Midbrain (tissue), 1 donor: ENCODE results near the gene GAB2.
"Not testable (repeated sequence)": the region's sequence is repeated elsewhere in the genome, so short reads cannot be mapped to it uniquely, and the experiment has no call there.

Experiments used
- DNase-seq: peaks from one replicate; lab custom pipeline; 2025; lab: John Stamatoyannopoulos, UW

Gene GAB2

GRCh38 chr11:78417175-78417887, at the start of gene GAB2:
Gene GAB2 (minus strand): TSS chr11:78417820. CDS start chr11:78417720, 100 bp downstream.
- no peak for DNase-seq

GRCh38 chr11:78467370-78467769, 49.8 kb upstream of the GAB2 start:
- no peak for DNase-seq

- DNase-seq: no peak
These were observed 47.7 kb upstream of the GAB2 start for GRCh38 chr11:78465169-78465942.

- DNase-seq: not testable (repeated sequence)
These were observed 47.2 kb upstream of the GAB2 start for GRCh38 chr11:78464787-78465168.

- no peak for DNase-seq
These were observed 42.9 kb upstream of the GAB2 start for GRCh38 chr11:78460471-78460870.

- DNase-seq: no peak
These were observed 42.1 kb upstream of the GAB2 start for GRCh38 chr11:78459738-78460137.

- no peak for DNase-seq
These were observed 39.8 kb upstream of the GAB2 start for GRCh38 chr11:78457448-78457847.

GRCh38 chr11:78453140-78453935, 35.7 kb upstream of the GAB2 start:
- DNase-seq: no peak

- no peak for DNase-seq
These were observed 33.9 kb upstream of the GAB2 start for GRCh38 chr11:78451371-78452150.

- DNase-seq: no peak
These were observed 33.2 kb upstream of the GAB2 start for GRCh38 chr11:78450866-78451265.

GRCh38 chr11:78449866-78450265, 32.2 kb upstream of the GAB2 start:
- DNase-seq: no peak

- DNase-seq: no peak
These were observed 28.6 kb upstream of the GAB2 start for GRCh38 chr11:78446210-78446609.

GRCh38 chr11:78444726-78445125, 27.1 kb upstream of the GAB2 start:
- DNase-seq: no peak

GRCh38 chr11:78441956-78442355, 24.3 kb upstream of the GAB2 start:
- DNase-seq: no peak

- DNase-seq: no peak
These were observed 20.8 kb upstream of the GAB2 start for GRCh38 chr11:78438298-78438975.

- no peak for DNase-seq
These were observed 15.3 kb upstream of the GAB2 start for GRCh38 chr11:78432956-78433355.

- no peak for DNase-seq
These were observed 14.5 kb upstream of the GAB2 start for GRCh38 chr11:78432058-78432515.

GRCh38 chr11:78429660-78430059, 12.0 kb upstream of the GAB2 start:
- DNase-seq: no peak

- DNase-seq: no peak
These were observed 11.6 kb upstream of the GAB2 start for GRCh38 chr11:78429209-78429608.

GRCh38 chr11:78428773-78429172, 11.2 kb upstream of the GAB2 start:
- no peak for DNase-seq

GRCh38 chr11:78428266-78428636, 10.6 kb upstream of the GAB2 start:
- DNase-seq: no peak
